Measurements from ENCODE around the gene CRELD1. TPM values are rescaled to one million over a fixed set of nuclear protein-coding genes. Genes with fewer than 3 reads are reported as not detected.

The CRELD1 gene
- polyA plus RNA-seq, 1 of the 3 experiments (the other 2 are of a cell fraction) = 77.6 TPM

GRCh38 chr3:9915254-9916141 is 18.1 kb upstream of the CRELD1 start:
- Histone ChIP-seq H3K4me2 (peak overlapping the region; percentile 86), H3K4me1 (ENCODE audit: control insufficient read depth in 1 of 2, insufficient read depth in 2 of 2, low read depth in 1 of 2, low read length in 1 of 2) (peaks cover 6 to 44% of the 10 kb centered on the region in 2 experiments; a peak in 3 of 4 replicates), H4K20me1 (ENCODE audit: insufficient read depth) (no peaks in the 10 kb centered on the region), H3K27ac (ENCODE audit: low read depth in 2 of 2, low read length in 1 of 2) (peak overlapping the region in 1 of 2 experiments; percentile 60; a peak in 2 of 4 replicates), H3K9ac (peak overlapping the region; percentile 25; the same call in 1 of the 2 replicates), H3K4me3 (ENCODE audit: low read depth in 2 of 2, low read length in 1 of 2) (peak overlapping the region; percentile 43 to 47), H3F3A (replicated peaks; ENCODE audit: insufficient read depth) (peaks cover 6% of the 10 kb centered on the region), H3K36me3 (replicated peaks in 1 of 2; ENCODE audit: control insufficient read depth in 1 of 2, insufficient read depth in 2 of 2, low read length in 1 of 2) (no peaks in the 10 kb centered on the region), H3K9me2 (no peaks in the 10 kb centered on the region), H3K79me2 (ENCODE audit: insufficient read depth) (no peaks in the 10 kb centered on the region), H3K9me3 (no peaks in the 10 kb centered on the region), H2AFZ (ENCODE audit: low read depth) (peak overlapping the region; percentile 93), H3K27me3 (ENCODE audit: insufficient read depth) (no peaks in the 10 kb centered on the region)
- DNase-seq = peak; percentile 81
- no peak for TF ChIP-seq NFIC (IDR thresholded peaks at IDR 0.05; ENCODE audit: borderline replicate concordance)
- TF ChIP-seq RFX5 (IDR thresholded peaks at IDR 0.05; ENCODE audit: low read length) = no peak
- 0 out of 2 replicates have a peak, but pooled peaks have one; percentile 24 for TF ChIP-seq TAF1 (IDR thresholded peaks at IDR 0.05; ENCODE audit: borderline replicate concordance, low read depth, low read length)
- TF ChIP-seq CTCF (IDR thresholded peaks at IDR 0.05) = no peak
- peak; percentile 41; the same call in 1 of the 2 replicates for TF ChIP-seq ELF1 (IDR thresholded peaks at IDR 0.05)
- TF ChIP-seq, protein P1, sequence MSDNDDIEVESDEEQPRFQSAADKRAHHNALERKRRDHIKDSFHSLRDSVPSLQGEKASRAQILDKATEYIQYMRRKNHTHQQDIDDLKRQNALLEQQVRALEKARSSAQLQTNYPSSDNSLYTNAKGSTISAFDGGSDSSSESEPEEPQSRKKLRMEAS (IDR thresholded peaks at IDR 0.05; ENCODE audit: low read depth) = peak; percentile 31; the same call in 1 of the 2 replicates
- no peak for TF ChIP-seq FOXM1 (IDR thresholded peaks at IDR 0.05; ENCODE audit: low read depth)
- no peak for TF ChIP-seq SIN3A (IDR thresholded peaks at IDR 0.05; ENCODE audit: borderline replicate concordance, low read depth, low read length)
- TF ChIP-seq, protein P2, sequence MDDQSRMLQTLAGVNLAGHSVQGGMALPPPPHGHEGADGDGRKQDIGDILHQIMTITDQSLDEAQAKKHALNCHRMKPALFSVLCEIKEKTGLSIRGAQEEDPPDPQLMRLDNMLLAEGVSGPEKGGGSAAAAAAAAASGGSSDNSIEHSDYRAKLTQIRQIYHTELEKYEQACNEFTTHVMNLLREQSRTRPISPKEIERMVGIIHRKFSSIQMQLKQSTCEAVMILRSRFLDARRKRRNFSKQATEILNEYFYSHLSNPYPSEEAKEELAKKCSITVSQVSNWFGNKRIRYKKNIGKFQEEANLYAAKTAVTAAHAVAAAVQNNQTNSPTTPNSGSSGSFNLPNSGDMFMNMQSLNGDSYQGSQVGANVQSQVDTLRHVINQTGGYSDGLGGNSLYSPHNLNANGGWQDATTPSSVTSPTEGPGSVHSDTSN (IDR thresholded peaks at IDR 0.05) = no peak
- TF ChIP-seq YY1 (IDR thresholded peaks at IDR 0.05; ENCODE audit: low read depth) = 0 out of 2 replicates have a peak, but pooled peaks have one; percentile 13
- WGBS (ENCODE audit: low lambda C conversion rate) = 32% methylated on average over 56 of the region's 99 CpGs
- ChIA-PET CTCF (interaction anchor here (0.8 to 3.7 kb wide), 5 partner anchors 11 to 66 kb away, joined by 3 to 31 read pairs (median 5); partner anchors contain the start of gene CRELD1), POLR2A (interaction anchor here (0.6 to 1.9 kb wide), 4 partner anchors 17 to 370 kb away, joined by 3 to 6 read pairs (median 4); partner anchors contain the start of gene JAGN1)

- ChIA-PET CTCF (interaction anchor here (1.5 to 3.7 kb wide), 2 partner anchors 10 to 16 kb away, joined by 5 to 31 read pairs; partner anchors contain the start of gene CRELD1), POLR2A (no interaction called here)
- Histone ChIP-seq H3K4me1 (ENCODE audit: control insufficient read depth in 1 of 2, insufficient read depth in 2 of 2, low read depth in 1 of 2, low read length in 1 of 2) (peaks cover 6 to 44% of the 10 kb centered on the region in 2 experiments; a peak in 3 of 4 replicates), H3K27ac (ENCODE audit: low read depth in 2 of 2, low read length in 1 of 2) (peak overlapping the region; percentile 36 to 55; a peak in 3 of 4 replicates), H3K9ac (peak overlapping the region; percentile 44; the same call in 1 of the 2 replicates), H3K4me2 (peak overlapping the region; percentile 86), H3F3A (replicated peaks; ENCODE audit: insufficient read depth) (peaks cover 6% of the 10 kb centered on the region), H3K27me3 (ENCODE audit: insufficient read depth) (no peaks in the 10 kb centered on the region), H3K36me3 (replicated peaks in 1 of 2; ENCODE audit: control insufficient read depth in 1 of 2, insufficient read depth in 2 of 2, low read length in 1 of 2) (no peaks in the 10 kb centered on the region), H2AFZ (ENCODE audit: low read depth) (no peak overlapping the region), H4K20me1 (ENCODE audit: insufficient read depth) (no peaks in the 10 kb centered on the region), H3K4me3 (ENCODE audit: low read depth in 2 of 2, low read length in 1 of 2) (peak overlapping the region; percentile 48 to 55; a peak in 3 of 4 replicates), H3K79me2 (ENCODE audit: insufficient read depth) (no peaks in the 10 kb centered on the region), H3K9me2 (no peaks in the 10 kb centered on the region), H3K9me3 (no peaks in the 10 kb centered on the region)
- no peak for DNase-seq
- TF ChIP-seq FOXJ3 (CRISPR knock-in tag; IDR thresholded peaks at IDR 0.05) = no peak
- TF ChIP-seq, protein P2 (IDR thresholded peaks at IDR 0.05) = no peak
- 77% methylated on average over 7 of the region's 7 CpGs for WGBS (ENCODE audit: low lambda C conversion rate)
Observed at GRCh38 chr3:9916346-9916733, 17.3 kb upstream of the CRELD1 start.
